B cell (primary cell): ENCODE data around the gene DCHS2. TPM values are rescaled to one million over a fixed set of nuclear protein-coding genes. Genes with fewer than 3 reads are reported as not detected.

Source experiments
- ATAC-seq: fragments of 200-7000 bp; cut with Tn5 transposase; one replicate; pipeline ENCODE4 v1.10.0; 2021; ENCODE audit warnings: low read depth, mild to moderate bottlenecking, moderate number of reproducible peaks, moderate library complexity
- CTCF ChIA-PET: fragments of 350-600 bp; sonication (Branson Sonifier 250); formaldehyde crosslinking; loops from one replicate; lab custom pipeline; 2021; ENCODE audit warnings: antibody characterized with exemption, inconsistent platforms; lab: Charles Lee
- POLR2A ChIA-PET: fragments of 350-600 bp; sonication (Branson Sonifier 250); formaldehyde crosslinking; loops from one replicate; lab custom pipeline; 2021; ENCODE audit warnings: antibody characterized with exemption; lab: Charles Lee
- DNase-seq: peaks from one replicate; pipeline ENCODE4 v3.0.0; 2013
- H2AFZ ChIP-seq: 2 replicates; pipeline ENCODE4 v1.6.1; 2012; ENCODE audit warnings: mild to moderate bottlenecking, low read depth, low read length; ENCODE audit not compliant: insufficient read depth, poor library complexity, severe bottlenecking
- H3K27ac ChIP-seq, 2 donors: 1 replicate in 1 of 2; 2 replicates in 1 of 2; pipeline ENCODE4 v1.5.1; 2012 to 2013; ENCODE audit warnings: low read length in 2 of 2, mild to moderate bottlenecking in 2 of 2, moderate library complexity in 1 of 2
- H3K27me3 ChIP-seq, 4 experiments: fragments of 200-600 bp in 1 of 4; sonication (generic) in 1 of 4; replicated peaks in 1 of 4; 1 replicate in 2 of 4; 2 replicates in 2 of 4; pipeline versions ENCODE4 v1.6.1 to v1.7.0; 2013 to 2016; ENCODE audit warnings: low read length in 3 of 4, mild to moderate bottlenecking in 2 of 4, mixed read lengths in 1 of 4, moderate library complexity in 1 of 4; ENCODE audit not compliant: insufficient read depth in 4 of 4, control insufficient read depth in 3 of 4; ENCODE audit errors: control extremely low read depth in 1 of 4
- H3K36me3 ChIP-seq, 2 experiments: replicated peaks in 1 of 2; 1 replicate in 1 of 2; 2 replicates in 1 of 2; pipeline versions ENCODE4 v1.6.1 to v1.7.1; 2013; ENCODE audit warnings: low read length in 1 of 2; ENCODE audit not compliant: insufficient read depth in 2 of 2, control insufficient read depth in 1 of 2; ENCODE audit errors: control extremely low read depth in 1 of 2, extremely low read depth in 1 of 2
- H3K4me1 ChIP-seq, 2 donors: fragments of 200-600 bp in 1 of 2; sonication (generic) in 1 of 2; 1 replicate in 1 of 2; 2 replicates in 1 of 2; pipeline versions ENCODE4 v1.5.1 to v1.6.1; 2013 to 2017; ENCODE audit warnings: low read length in 2 of 2; ENCODE audit not compliant: control insufficient read depth in 2 of 2, insufficient read depth in 2 of 2
- H3K4me2 ChIP-seq: replicated peaks from 2 replicates; pipeline ENCODE3; 2012; ENCODE audit warnings: mild to moderate bottlenecking, low read depth, low read length; ENCODE audit not compliant: poor library complexity, severe bottlenecking
- H3K4me3 ChIP-seq, 5 experiments: fragments of 200-600 bp in 1 of 5; sonication (generic) in 1 of 5; 1 replicate in 3 of 5; 2 replicates in 2 of 5; pipeline versions ENCODE4 v1.5.1 to v1.7.0; 2011 to 2016; ENCODE audit warnings: low read length in 4 of 5, mild to moderate bottlenecking in 4 of 5, low read depth in 2 of 5, control low read depth in 1 of 5, moderate library complexity in 1 of 5; ENCODE audit not compliant: insufficient read depth in 1 of 5; ENCODE audit errors: control extremely low read depth in 1 of 5, extremely low read depth in 1 of 5
- H3K79me2 ChIP-seq: fragments of 200-600 bp; sonication (generic); one replicate; pipeline ENCODE4 v1.6.0; 2016; ENCODE audit warnings: low read length; ENCODE audit not compliant: control insufficient read depth, insufficient read depth
- H3K9ac ChIP-seq: fragments of 200-600 bp; sonication (generic); 2 replicates; pipeline ENCODE4 v1.6.1; 2017; ENCODE audit warnings: mild to moderate bottlenecking, low read length, moderate library complexity
- H3K9me3 ChIP-seq, 3 donors: one replicate each; pipeline versions ENCODE4 v1.6.1 to v1.7.1; 2013; ENCODE audit warnings: low read length in 2 of 3; ENCODE audit not compliant: control insufficient read depth in 2 of 3, insufficient read depth in 1 of 3; ENCODE audit errors: control extremely low read depth in 1 of 3
- H4K20me1 ChIP-seq: 2 replicates; pipeline ENCODE4 v1.6.0; 2012; ENCODE audit warnings: mild to moderate bottlenecking, low read length; ENCODE audit not compliant: insufficient read depth, control insufficient read depth, poor library complexity, severe bottlenecking
- H3K27ac Mint-ChIP-seq: one replicate; pipeline ENCODE4 v1.8.0; 2021; ENCODE audit warnings: mixed read lengths
- H3K27me3 Mint-ChIP-seq: one replicate; pipeline ENCODE4 v1.8.0; 2021; ENCODE audit warnings: mixed read lengths
- H3K4me1 Mint-ChIP-seq: one replicate; pipeline ENCODE4 v1.8.0; 2021; ENCODE audit warnings: mixed read lengths
- H3K4me3 Mint-ChIP-seq: one replicate; pipeline ENCODE4 v1.8.0; 2021; ENCODE audit warnings: mixed read lengths
- H3K9me3 Mint-ChIP-seq: one replicate; pipeline ENCODE4 v1.8.0; 2022; ENCODE audit warnings: mixed read lengths; ENCODE audit not compliant: insufficient read depth
- EZH2 ChIP-seq: IDR thresholded peaks from 2 replicates; pipeline ENCODE4 v1.6.1; 2012; ENCODE audit warnings: borderline replicate concordance, low read depth, mild to moderate bottlenecking, moderate library complexity, low read length; ENCODE audit not compliant: insufficient read depth, poor library complexity, severe bottlenecking
- WGBS: methylation state at CpG from one replicate; pipeline ENCODE4 v1.1.5; 2013; ENCODE audit warnings: missing lambda C conversion rate; ENCODE audit not compliant: insufficient coverage; 5-methylcytosine and 5-hydroxymethylcytosine counted together
- intact Hi-C: fragments of 100-400 bp; cut with micrococcal nuclease; formaldehyde crosslinking; loops from one replicate; pipeline ENCODE4 v1.10.0; 2022
- polyA plus RNA-seq: library from polyadenylated mRNA; depleted of rRNA; stranded (reverse); fragments of >200 nt; gene quantifications from 2 replicates; pipeline ENCODE4 v1.2.3, GENCODE V29; 2012
- total RNA-seq, 2 donors: library from RNA; stranded (reverse); fragments of 120-200 nt in 1 of 2; gene quantifications; 1 replicate in 1 of 2; 2 replicates in 1 of 2; pipeline versions ENCODE4 v1.2.3 to v1.2.4, GENCODE V29; 2013 to 2022
- TF ChIP-seq, protein P1 (sequence below): fragments of 200-600 bp; IDR thresholded peaks from one replicate; pipeline ENCODE4 v1.8.0; 2022; ENCODE audit warnings: antibody characterized with exemption, mild to moderate bottlenecking

The DCHS2 gene
- total and polyA plus RNA-seq, 2 donors (not counting 1 experiment from before 2014, with no cell fraction given), result 0.02 to 0.06 TPM

GRCh38 chr4:154389148-154389547 is 102.5 kb downstream of the DCHS2 start:
- DNase-seq, result no peak
- Mint-ChIP-seq H3K27ac (no peak overlapping the region), H3K27me3 (peaks cover 15% of the 10 kb centered on the region), H3K4me3 (no peak overlapping the region), H3K9me3 (no peaks in the 10 kb centered on the region), H3K4me1 (no peaks in the 10 kb centered on the region)
- no peaks in the 10 kb centered on the region for H3K9me3 ChIP-seq
- no peak overlapping the region for H2AFZ ChIP-seq
- H3K4me2 ChIP-seq, result no peak overlapping the region
- intact Hi-C loops, result no loop called here
- no peak overlapping the region for H3K4me3 ChIP-seq
- H3K36me3 ChIP-seq, result no peaks in the 10 kb centered on the region
- H3K9ac ChIP-seq, result no peak overlapping the region
- no peak overlapping the region for H3K27ac ChIP-seq
- POLR2A ChIA-PET, result no interaction called here
- H3K27me3 ChIP-seq, result no peaks in the 10 kb centered on the region
- no peak for ATAC-seq
- no peaks in the 10 kb centered on the region for H3K79me2 ChIP-seq
- no peaks in the 10 kb centered on the region for H3K4me1 ChIP-seq
- TF ChIP-seq EZH2, result no peak
- TF ChIP-seq, protein P1, sequence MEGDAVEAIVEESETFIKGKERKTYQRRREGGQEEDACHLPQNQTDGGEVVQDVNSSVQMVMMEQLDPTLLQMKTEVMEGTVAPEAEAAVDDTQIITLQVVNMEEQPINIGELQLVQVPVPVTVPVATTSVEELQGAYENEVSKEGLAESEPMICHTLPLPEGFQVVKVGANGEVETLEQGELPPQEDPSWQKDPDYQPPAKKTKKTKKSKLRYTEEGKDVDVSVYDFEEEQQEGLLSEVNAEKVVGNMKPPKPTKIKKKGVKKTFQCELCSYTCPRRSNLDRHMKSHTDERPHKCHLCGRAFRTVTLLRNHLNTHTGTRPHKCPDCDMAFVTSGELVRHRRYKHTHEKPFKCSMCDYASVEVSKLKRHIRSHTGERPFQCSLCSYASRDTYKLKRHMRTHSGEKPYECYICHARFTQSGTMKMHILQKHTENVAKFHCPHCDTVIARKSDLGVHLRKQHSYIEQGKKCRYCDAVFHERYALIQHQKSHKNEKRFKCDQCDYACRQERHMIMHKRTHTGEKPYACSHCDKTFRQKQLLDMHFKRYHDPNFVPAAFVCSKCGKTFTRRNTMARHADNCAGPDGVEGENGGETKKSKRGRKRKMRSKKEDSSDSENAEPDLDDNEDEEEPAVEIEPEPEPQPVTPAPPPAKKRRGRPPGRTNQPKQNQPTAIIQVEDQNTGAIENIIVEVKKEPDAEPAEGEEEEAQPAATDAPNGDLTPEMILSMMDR, result no peak
- H4K20me1 ChIP-seq, result no peaks in the 10 kb centered on the region
- CTCF ChIA-PET, result no interaction called here

DNA sequence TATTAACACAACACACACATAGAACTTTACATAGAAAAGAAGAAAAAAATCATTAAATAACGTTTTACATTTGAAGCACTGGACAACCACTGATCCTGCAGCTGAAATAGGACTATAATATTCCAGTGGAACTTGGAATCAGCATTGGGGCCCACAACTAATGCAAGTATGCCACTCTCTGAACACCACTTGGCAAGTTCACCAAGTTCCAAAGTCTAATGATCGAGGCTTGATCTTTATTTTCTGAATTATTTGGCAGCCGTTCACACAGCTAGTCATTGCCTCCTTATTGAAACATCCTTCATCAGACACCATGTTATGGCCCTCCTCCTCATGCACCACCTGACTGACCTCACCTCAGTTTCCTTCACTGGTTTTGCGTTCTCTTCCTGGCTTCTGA is 107.6 kb downstream of the DCHS2 start:
- H3K27me3 ChIP-seq, result no peaks in the 10 kb centered on the region
- no peak overlapping the region for H3K27ac ChIP-seq
- H3K36me3 ChIP-seq, result no peaks in the 10 kb centered on the region
- H2AFZ ChIP-seq, result no peak overlapping the region
- peaks cover 11% of the 10 kb centered on the region for H3K27me3 Mint-ChIP-seq
- no peak overlapping the region for H3K9ac ChIP-seq
- no peak overlapping the region for H3K27ac Mint-ChIP-seq
- intact Hi-C loops, result no loop called here
- ChIA-PET CTCF (no interaction called here), POLR2A (no interaction called here)
- no peaks in the 10 kb centered on the region for H3K4me1 Mint-ChIP-seq
- DNase-seq (no peak), ATAC-seq (no peak)
- no peaks in the 10 kb centered on the region for H3K4me1 ChIP-seq
- no peak overlapping the region for H3K4me3 ChIP-seq
- H3K9me3 ChIP-seq, result peaks cover 0 to 3% (median 0%) of the 10 kb centered on the region in 3 donors
- no peaks in the 10 kb centered on the region for H4K20me1 ChIP-seq
- H3K4me2 ChIP-seq, result no peak overlapping the region
- H3K4me3 Mint-ChIP-seq, result no peak overlapping the region
- WGBS, result 88% methylated on average over 3 of the region's 4 CpGs
- no peak for TF ChIP-seq EZH2
- TF ChIP-seq, protein P1, result no peak
- H3K79me2 ChIP-seq, result no peaks in the 10 kb centered on the region
- no peaks in the 10 kb centered on the region for H3K9me3 Mint-ChIP-seq
